Measurements from ENCODE around the gene S100B.
"Not testable (repeated sequence)": the region's sequence is repeated elsewhere in the genome, so short reads cannot be mapped to it uniquely, and the experiment has no call there.

Gene S100B

GRCh38 chr21:46600305-46600704 is 4.6 kb downstream of the S100B start:
- no peak overlapping the region for H3K4me3 ChIP-seq (ENCODE audit: low read length)

GRCh38 chr21:46598581-46599572 is 6.0 kb downstream of the S100B start:
- TF ChIP-seq ZNF274 (IDR thresholded peaks at IDR 0.05; ENCODE audit: low read depth, low read length) = no peak
- H3K4me3 ChIP-seq (ENCODE audit: low read length) = no peak overlapping the region

More at GRCh38 chr21:46600305-46600704, 4.6 kb downstream of the S100B start:
- TF ChIP-seq ZNF274 (IDR thresholded peaks at IDR 0.05; ENCODE audit: low read depth, low read length) = no peak

- TF ChIP-seq ZNF274 (IDR thresholded peaks at IDR 0.05; ENCODE audit: low read depth, low read length) = no peak
- no peak overlapping the region for H3K4me3 ChIP-seq (ENCODE audit: low read length)
Observed at GRCh38 chr21:46597896-46598343, 7.0 kb downstream of the S100B start.

GRCh38 chr21:46597031-46597430 is 7.9 kb downstream of the S100B start:
- TF ChIP-seq ZNF274 (IDR thresholded peaks at IDR 0.05; ENCODE audit: low read depth, low read length) = no peak
- no peak overlapping the region for H3K4me3 ChIP-seq (ENCODE audit: low read length)

GRCh38 chr21:46596201-46596600 is 8.7 kb downstream of the S100B start:
- TF ChIP-seq ZNF274 (IDR thresholded peaks at IDR 0.05; ENCODE audit: low read depth, low read length) = no peak
- no peak overlapping the region for H3K4me3 ChIP-seq (ENCODE audit: low read length)

- TF ChIP-seq ZNF274 (IDR thresholded peaks at IDR 0.05; ENCODE audit: low read depth, low read length) = no peak
Observed at GRCh38 chr21:46594276-46594675, 10.6 kb downstream of the S100B start.

GRCh38 chr21:46585191-46585953 is 19.5 kb downstream of the S100B start:
- no peak overlapping the region for H3K4me3 ChIP-seq (ENCODE audit: low read length)
- no peak for TF ChIP-seq ZNF274 (IDR thresholded peaks at IDR 0.05; ENCODE audit: low read depth, low read length)

More at GRCh38 chr21:46594276-46594675, 10.6 kb downstream of the S100B start:
- no peak overlapping the region for H3K4me3 ChIP-seq (ENCODE audit: low read length)

- no peak overlapping the region for H3K4me3 ChIP-seq (ENCODE audit: low read length)
- no peak for TF ChIP-seq ZNF274 (IDR thresholded peaks at IDR 0.05; ENCODE audit: low read depth, low read length)
Observed at GRCh38 chr21:46581780-46582307, 23.0 kb downstream of the S100B start.

GRCh38 chr21:46579394-46579793 is 25.5 kb downstream of the S100B start:
- H3K4me3 ChIP-seq (ENCODE audit: low read length) = not testable (repeated sequence)

- not testable (repeated sequence) for H3K4me3 ChIP-seq (ENCODE audit: low read length)
Observed at GRCh38 chr21:46577786-46578185, 27.1 kb downstream of the S100B start.

- H3K4me3 ChIP-seq (ENCODE audit: low read length) = no peak overlapping the region
- TF ChIP-seq ZNF274 (IDR thresholded peaks at IDR 0.05; ENCODE audit: low read depth, low read length) = no peak
Observed at GRCh38 chr21:46572850-46573249, 32.0 kb downstream of the S100B start.

GRCh38 chr21:46570631-46571030 is 34.3 kb downstream of the S100B start:
- TF ChIP-seq ZNF274 (IDR thresholded peaks at IDR 0.05; ENCODE audit: low read depth, low read length) = no peak
- H3K4me3 ChIP-seq (ENCODE audit: low read length) = no peak overlapping the region

GRCh38 chr21:46570119-46570518 is 34.8 kb downstream of the S100B start:
- no peak for TF ChIP-seq ZNF274 (IDR thresholded peaks at IDR 0.05; ENCODE audit: low read depth, low read length)
- H3K4me3 ChIP-seq (ENCODE audit: low read length) = no peak overlapping the region

- no peak overlapping the region for H3K4me3 ChIP-seq (ENCODE audit: low read length)
- no peak for TF ChIP-seq ZNF274 (IDR thresholded peaks at IDR 0.05; ENCODE audit: low read depth, low read length)
Observed at GRCh38 chr21:46569081-46569480, 35.8 kb downstream of the S100B start.

All from GM08714 (cell line).